HG03565 (cell line): ENCODE data around the gene CPN2.

ENCODE experiments used
- ATAC-seq: cut with Tn5 transposase; IDR thresholded peaks from one replicate; pipeline ENCODE4 v1.9.1; 2021; ENCODE audit warnings: mild to moderate bottlenecking, moderate library complexity; ENCODE audit not compliant: unreplicated experiment

Gene CPN2

DNA sequence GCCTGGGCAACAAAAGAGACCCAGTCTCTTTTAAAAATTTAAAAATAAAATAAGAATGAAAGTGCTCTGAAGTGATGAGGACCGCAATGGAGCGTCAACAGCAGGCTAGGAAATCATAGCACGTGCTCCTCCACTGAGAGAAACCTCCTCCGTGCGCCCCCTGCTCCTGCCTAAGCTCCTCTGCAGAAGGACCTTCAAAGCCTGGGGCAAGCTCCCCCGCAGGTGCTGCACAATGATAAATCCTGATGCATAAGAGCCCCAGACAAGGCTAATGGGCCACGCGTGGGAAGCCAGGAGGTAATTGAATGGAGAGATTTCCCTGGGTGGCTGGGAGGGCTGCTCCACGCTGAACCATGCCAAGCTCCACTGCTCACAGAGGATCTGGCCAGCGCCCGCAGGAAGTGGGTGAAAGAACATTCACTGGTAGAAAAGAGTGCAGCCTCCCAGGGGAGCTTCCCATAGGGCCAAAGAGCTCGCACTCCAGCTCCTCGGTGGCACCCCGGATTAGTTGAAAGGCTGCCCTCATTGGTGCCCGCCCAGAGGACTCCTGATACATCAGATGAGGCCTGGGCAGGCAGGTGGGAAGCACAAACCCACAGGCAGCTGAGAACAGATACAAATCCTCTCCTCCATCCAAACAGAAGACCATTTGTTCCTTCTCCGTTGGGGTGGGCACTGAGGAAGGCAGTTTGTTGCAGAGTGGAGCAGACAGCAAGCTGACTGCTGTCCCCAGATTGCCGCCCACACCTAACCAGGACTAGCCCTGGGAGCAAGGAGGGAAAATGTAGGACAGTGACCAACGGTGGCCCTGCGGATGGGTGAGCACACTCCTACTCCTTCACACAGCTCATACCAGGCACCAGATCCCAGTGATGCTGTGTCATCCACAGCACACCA lies 52.5 kb downstream of the CPN2 start:
- ATAC-seq = no peak

GRCh38 chr3:194296454-194297263 lies 54.5 kb downstream of the CPN2 start:
- no peak for ATAC-seq

GRCh38 chr3:194294895-194295214 lies 56.3 kb downstream of the CPN2 start:
- ATAC-seq = no peak

GRCh38 chr3:194294199-194294894 lies 56.8 kb downstream of the CPN2 start:
- no peak for ATAC-seq

DNA sequence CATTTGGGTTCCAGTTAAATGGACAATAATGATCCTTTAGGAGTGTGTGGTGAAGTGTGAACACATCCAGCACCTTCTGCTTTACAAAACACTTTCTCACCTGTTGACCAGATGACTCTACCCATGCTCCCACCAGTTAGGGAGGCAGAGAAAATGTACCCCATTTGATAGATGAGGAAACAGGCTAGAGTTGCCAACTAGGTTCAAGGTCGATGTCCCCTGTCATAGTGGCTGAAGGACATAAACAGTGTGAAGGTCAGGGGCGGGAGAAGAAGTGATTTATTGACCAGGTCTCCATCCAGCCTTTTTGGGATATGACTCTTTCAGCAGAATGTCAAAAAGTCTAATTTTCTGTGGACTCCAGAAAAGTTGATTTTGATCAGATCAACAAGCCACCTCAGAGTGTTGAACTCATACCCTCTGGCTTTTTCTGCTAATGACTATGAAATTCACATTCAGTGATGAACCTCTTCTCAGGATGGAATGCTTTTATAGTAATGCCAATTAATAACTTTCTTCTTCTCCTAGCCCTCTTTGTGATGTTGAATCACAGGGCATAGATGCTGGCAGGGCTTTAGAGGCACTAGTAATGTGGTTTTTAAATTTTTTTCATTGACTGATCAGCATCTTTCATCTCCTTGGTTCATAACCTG lies 57.5 kb downstream of the CPN2 start:
- no peak for ATAC-seq

GRCh38 chr3:194292331-194292730 lies 58.8 kb downstream of the CPN2 start:
- ATAC-seq = no peak
